ENCODE results near the gene SYT1.

DNA sequence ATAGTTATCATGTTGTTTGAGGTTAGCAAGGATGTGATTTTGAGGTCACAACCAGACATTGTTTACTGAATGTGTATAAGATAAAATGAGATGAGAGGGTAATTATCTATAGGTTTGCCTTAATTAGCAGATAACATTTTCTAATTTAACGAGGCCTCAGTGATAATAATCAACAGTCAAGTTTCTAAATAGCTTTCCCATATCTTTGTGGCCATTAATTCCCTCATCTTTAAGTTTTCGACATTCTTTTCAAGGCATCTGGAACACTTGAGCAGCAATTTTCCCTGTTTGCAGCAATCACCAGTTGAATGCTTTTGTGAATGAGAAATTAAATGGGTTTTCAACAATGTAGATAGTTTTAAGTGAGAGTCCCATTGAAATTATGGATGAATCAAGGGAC lies 304.1 kb downstream of the SYT1 start:
- no peak for TF ChIP-seq POLR2A (IDR thresholded peaks at IDR 0.05; ENCODE audit: low read depth, low read length)
- TF ChIP-seq CTCF (IDR thresholded peaks at IDR 0.05; ENCODE audit: extremely low read depth in 1 of 2, insufficient read depth in 1 of 2, low read depth in 1 of 2, low read length in 2 of 2): no peak
- TF ChIP-seq POLR2AphosphoS5 (IDR thresholded peaks at IDR 0.05; ENCODE audit: insufficient read depth, low read depth, low read length): no peak
- TF ChIP-seq MAX (IDR thresholded peaks at IDR 0.05; ENCODE audit: insufficient read depth, insufficient read length): no peak

Measured in endothelial cell of umbilical vein (primary cell).